ENCODE measurements around the gene LTO1. TPM values are rescaled to one million over a fixed set of nuclear protein-coding genes. Genes with fewer than 3 reads are reported as not detected.

Gene LTO1
- total RNA-seq, 2 donors from 2014 or later, result 30.5 to 33.2 TPM

GRCh38 chr11:69666261-69666660, 8.9 kb downstream of the LTO1 start:
- H3K9me3 Mint-ChIP-seq, result no peaks in the 10 kb centered on the region
- no peaks in the 10 kb centered on the region for H3K27me3 Mint-ChIP-seq (ENCODE audit: low read depth)
- H3K4me3 Mint-ChIP-seq, result no peak overlapping the region
- DNase-seq (no peak), ATAC-seq (replicated peaks in 1 of 2) (no peak)
- no peak overlapping the region for H3K27ac Mint-ChIP-seq
- H3K36me3 Mint-ChIP-seq (ENCODE audit: insufficient read depth in 2 of 2), result peaks cover 0 to 8% of the 10 kb centered on the region in 2 donors
- H3K4me1 Mint-ChIP-seq (ENCODE audit: low read depth), result no peaks in the 10 kb centered on the region

GRCh38 chr11:69665669-69666068, 9.5 kb downstream of the LTO1 start:
- no peak for DNase-seq
- Mint-ChIP-seq H3K9me3 (no peaks in the 10 kb centered on the region), H3K4me3 (no peak overlapping the region), H3K27me3 (ENCODE audit: low read depth) (no peaks in the 10 kb centered on the region), H3K4me1 (ENCODE audit: low read depth) (no peaks in the 10 kb centered on the region), H3K27ac (no peak overlapping the region), H3K36me3 (ENCODE audit: insufficient read depth in 2 of 2) (peaks cover 0 to 8% of the 10 kb centered on the region in 2 donors)
- ATAC-seq (replicated peaks in 1 of 2), result no peak

- no peaks in the 10 kb centered on the region for H3K27me3 Mint-ChIP-seq (ENCODE audit: low read depth)
- H3K27ac Mint-ChIP-seq, result no peak overlapping the region
- H3K4me1 Mint-ChIP-seq (ENCODE audit: low read depth), result no peaks in the 10 kb centered on the region
- ATAC-seq (replicated peaks in 1 of 2) (no peak), DNase-seq (no peak)
- no peaks in the 10 kb centered on the region for H3K9me3 Mint-ChIP-seq
- H3K36me3 Mint-ChIP-seq (ENCODE audit: insufficient read depth in 2 of 2), result peaks cover 0 to 5% of the 10 kb centered on the region in 2 donors
- H3K4me3 Mint-ChIP-seq, result no peak overlapping the region
Observed at GRCh38 chr11:69664901-69665300, 10.3 kb downstream of the LTO1 start.

GRCh38 chr11:69664103-69664775, 10.9 kb downstream of the LTO1 start:
- DNase-seq, result no peak
- Mint-ChIP-seq H3K4me3 (no peak overlapping the region), H3K36me3 (ENCODE audit: insufficient read depth in 2 of 2) (peaks cover 0 to 5% of the 10 kb centered on the region in 2 donors), H3K9me3 (no peaks in the 10 kb centered on the region), H3K4me1 (ENCODE audit: low read depth) (no peaks in the 10 kb centered on the region), H3K27me3 (ENCODE audit: low read depth) (no peaks in the 10 kb centered on the region), H3K27ac (no peak overlapping the region)
- no peak for ATAC-seq (replicated peaks in 1 of 2)

GRCh38 chr11:69663326-69663725, 11.8 kb downstream of the LTO1 start:
- no peak overlapping the region for H3K27ac Mint-ChIP-seq
- no peak for DNase-seq
- peaks cover 0 to 3% of the 10 kb centered on the region in 2 donors for H3K36me3 Mint-ChIP-seq (ENCODE audit: insufficient read depth in 2 of 2)
- no peaks in the 10 kb centered on the region for H3K4me1 Mint-ChIP-seq (ENCODE audit: low read depth)
- no peak for ATAC-seq (replicated peaks in 1 of 2)
- H3K27me3 Mint-ChIP-seq (ENCODE audit: low read depth), result no peaks in the 10 kb centered on the region
- no peaks in the 10 kb centered on the region for H3K9me3 Mint-ChIP-seq
- no peak overlapping the region for H3K4me3 Mint-ChIP-seq

GRCh38 chr11:69662806-69663205, 12.3 kb downstream of the LTO1 start:
- H3K27me3 Mint-ChIP-seq (ENCODE audit: low read depth), result no peaks in the 10 kb centered on the region
- peaks cover 0 to 2% of the 10 kb centered on the region in 2 donors for H3K36me3 Mint-ChIP-seq (ENCODE audit: insufficient read depth in 2 of 2)
- DNase-seq, result no peak
- no peak for ATAC-seq (replicated peaks in 1 of 2)
- no peaks in the 10 kb centered on the region for H3K9me3 Mint-ChIP-seq
- no peak overlapping the region for H3K27ac Mint-ChIP-seq
- H3K4me1 Mint-ChIP-seq (ENCODE audit: low read depth), result no peaks in the 10 kb centered on the region
- no peak overlapping the region for H3K4me3 Mint-ChIP-seq

- DNase-seq (no peak), ATAC-seq (replicated peaks in 1 of 2) (no peak)
- no peak overlapping the region for H3K4me3 Mint-ChIP-seq
- no peaks in the 10 kb centered on the region for H3K9me3 Mint-ChIP-seq
- H3K4me1 Mint-ChIP-seq (ENCODE audit: low read depth), result no peaks in the 10 kb centered on the region
- H3K27me3 Mint-ChIP-seq (ENCODE audit: low read depth), result no peaks in the 10 kb centered on the region
- H3K27ac Mint-ChIP-seq, result no peak overlapping the region
- H3K36me3 Mint-ChIP-seq (ENCODE audit: insufficient read depth in 2 of 2), result peaks cover 0 to 1% of the 10 kb centered on the region in 2 donors
Observed at GRCh38 chr11:69662021-69662698, 13.0 kb downstream of the LTO1 start.

- ATAC-seq (replicated peaks in 1 of 2) (no peak), DNase-seq (no peak)
- Mint-ChIP-seq H3K9me3 (no peaks in the 10 kb centered on the region), H3K36me3 (ENCODE audit: insufficient read depth in 2 of 2) (peaks cover 0 to 1% of the 10 kb centered on the region in 2 donors), H3K27ac (no peak overlapping the region), H3K4me1 (ENCODE audit: low read depth) (no peaks in the 10 kb centered on the region), H3K27me3 (ENCODE audit: low read depth) (no peaks in the 10 kb centered on the region), H3K4me3 (no peak overlapping the region)
Observed at GRCh38 chr11:69661413-69661715, 13.8 kb downstream of the LTO1 start.

GRCh38 chr11:69660001-69660500, 15.1 kb downstream of the LTO1 start:
- DNase-seq, result no peak
- H3K27ac Mint-ChIP-seq, result no peak overlapping the region
- H3K4me1 Mint-ChIP-seq (ENCODE audit: low read depth), result no peaks in the 10 kb centered on the region
- ATAC-seq (replicated peaks in 1 of 2), result no peak
- peaks cover 0 to 1% of the 10 kb centered on the region in 2 donors for H3K36me3 Mint-ChIP-seq (ENCODE audit: insufficient read depth in 2 of 2)
- no peaks in the 10 kb centered on the region for H3K27me3 Mint-ChIP-seq (ENCODE audit: low read depth)
- H3K4me3 Mint-ChIP-seq, result no peak overlapping the region
- H3K9me3 Mint-ChIP-seq, result no peaks in the 10 kb centered on the region

GRCh38 chr11:69659591-69659990, 15.6 kb downstream of the LTO1 start:
- no peaks in the 10 kb centered on the region for H3K4me1 Mint-ChIP-seq (ENCODE audit: low read depth)
- H3K36me3 Mint-ChIP-seq (ENCODE audit: insufficient read depth in 2 of 2), result peaks cover 0 to 1% of the 10 kb centered on the region in 2 donors
- no peaks in the 10 kb centered on the region for H3K9me3 Mint-ChIP-seq
- H3K27ac Mint-ChIP-seq, result no peak overlapping the region
- DNase-seq (no peak), ATAC-seq (replicated peaks in 1 of 2) (no peak)
- no peaks in the 10 kb centered on the region for H3K27me3 Mint-ChIP-seq (ENCODE audit: low read depth)
- H3K4me3 Mint-ChIP-seq, result no peak overlapping the region

- Mint-ChIP-seq H3K4me1 (ENCODE audit: low read depth) (no peaks in the 10 kb centered on the region), H3K4me3 (no peak overlapping the region), H3K27ac (no peak overlapping the region), H3K9me3 (no peaks in the 10 kb centered on the region), H3K36me3 (ENCODE audit: insufficient read depth in 2 of 2) (no peaks in the 10 kb centered on the region), H3K27me3 (ENCODE audit: low read depth) (no peaks in the 10 kb centered on the region)
- DNase-seq (no peak), ATAC-seq (replicated peaks in 1 of 2) (no peak)
Observed at GRCh38 chr11:69658626-69659450, 16.3 kb downstream of the LTO1 start.

GRCh38 chr11:69657911-69658625, 17.1 kb downstream of the LTO1 start:
- no peak overlapping the region for H3K27ac Mint-ChIP-seq
- no peaks in the 10 kb centered on the region for H3K9me3 Mint-ChIP-seq
- no peak overlapping the region for H3K4me3 Mint-ChIP-seq
- H3K36me3 Mint-ChIP-seq (ENCODE audit: insufficient read depth in 2 of 2), result no peaks in the 10 kb centered on the region
- H3K4me1 Mint-ChIP-seq (ENCODE audit: low read depth), result no peaks in the 10 kb centered on the region
- no peak for ATAC-seq (replicated peaks in 1 of 2)
- H3K27me3 Mint-ChIP-seq (ENCODE audit: low read depth), result no peaks in the 10 kb centered on the region
- no peak for DNase-seq

GRCh38 chr11:69657456-69657910, 17.7 kb downstream of the LTO1 start:
- ATAC-seq (replicated peaks in 1 of 2) (no peak), DNase-seq (no peak)
- Mint-ChIP-seq H3K9me3 (no peaks in the 10 kb centered on the region), H3K4me3 (no peak overlapping the region), H3K4me1 (ENCODE audit: low read depth) (no peaks in the 10 kb centered on the region), H3K27me3 (ENCODE audit: low read depth) (no peaks in the 10 kb centered on the region), H3K27ac (no peak overlapping the region), H3K36me3 (ENCODE audit: insufficient read depth in 2 of 2) (no peaks in the 10 kb centered on the region)
